ENCODE results near the gene MRPL50.

GRCh38 chr9:101400120-101400519, 1.7 kb upstream of the MRPL50 start:
- TF ChIP-seq CTCF (IDR thresholded peaks at IDR 0.05) (no peak), POLR2A (IDR thresholded peaks at IDR 0.05) (no peak)
